KMS-11 (cell line): ENCODE measurements around the gene NRDC.

Experiments
- H2AFZ ChIP-seq: fragments of 200-600 bp; sonication (generic); 2 replicates; pipeline ENCODE4 v1.6.1; 2016; ENCODE audit warnings: antibody characterized with exemption, mixed run types, low read depth
- H3K27ac ChIP-seq: fragments of 200-600 bp; sonication (generic); 2 replicates; pipeline ENCODE4 v1.6.1; 2016; ENCODE audit warnings: mild to moderate bottlenecking, mixed run types
- H3K27me3 ChIP-seq: fragments of 200-600 bp; sonication (generic); 2 replicates; pipeline ENCODE4 v1.6.1; 2017; ENCODE audit warnings: mild to moderate bottlenecking, low read depth, mixed run types, moderate library complexity; ENCODE audit not compliant: insufficient read depth
- H3K36me3 ChIP-seq: fragments of 200-600 bp; sonication (generic); 2 replicates; pipeline ENCODE4 v1.6.1; 2017; ENCODE audit warnings: mild to moderate bottlenecking, mixed run types; ENCODE audit not compliant: insufficient read depth
- H3K4me1 ChIP-seq: fragments of 200-600 bp; sonication (generic); 2 replicates; pipeline ENCODE4 v1.6.1; 2016; ENCODE audit warnings: mild to moderate bottlenecking, low read depth, mixed run types; ENCODE audit not compliant: poor library complexity, severe bottlenecking
- H3K4me2 ChIP-seq: fragments of 200-600 bp; sonication (generic); 2 replicates; pipeline ENCODE4 v1.7.0; 2016; ENCODE audit warnings: mild to moderate bottlenecking, mixed run types
- H3K4me3 ChIP-seq: fragments of 200-600 bp; sonication (generic); IDR thresholded peaks from 2 replicates; pipeline ENCODE4 v1.6.1; 2017; ENCODE audit warnings: low read depth, low read length, mixed read lengths; ENCODE audit not compliant: insufficient read depth
- H3K79me2 ChIP-seq: fragments of 200-600 bp; sonication (generic); 2 replicates; pipeline ENCODE4 v1.6.1; 2016; ENCODE audit warnings: low read depth, mixed run types; ENCODE audit not compliant: insufficient read depth
- H3K9ac ChIP-seq: fragments of 200-600 bp; sonication (generic); 2 replicates; pipeline ENCODE4 v1.6.1; 2016; ENCODE audit warnings: mild to moderate bottlenecking, mixed run types
- H4K20me1 ChIP-seq: fragments of 200-600 bp; sonication (generic); 2 replicates; pipeline ENCODE4 v1.6.1; 2016; ENCODE audit warnings: mild to moderate bottlenecking, mixed run types; ENCODE audit not compliant: insufficient read depth
- CTCF ChIP-seq: fragments of 200-600 bp; sonication (generic); conservative IDR thresholded peaks from 2 replicates; pipeline ENCODE4 v1.6.1; 2017; ENCODE audit warnings: low read depth, mild to moderate bottlenecking, antibody characterized with exemption, low read length, moderate library complexity, mixed read lengths

The NRDC gene

GRCh38 chr1:51915951-51916350, 37.4 kb upstream of the NRDC start:
- no peak for TF ChIP-seq CTCF
- H3K4me2 ChIP-seq: no peak overlapping the region
- H3K27ac ChIP-seq: no peak overlapping the region
- H3K27me3 ChIP-seq: no peaks in the 10 kb centered on the region
- H3K4me3 ChIP-seq: no peak overlapping the region
- no peaks in the 10 kb centered on the region for H3K79me2 ChIP-seq
- no peaks in the 10 kb centered on the region for H4K20me1 ChIP-seq
- no peaks in the 10 kb centered on the region for H3K4me1 ChIP-seq
- H2AFZ ChIP-seq: no peak overlapping the region
- H3K36me3 ChIP-seq: no peaks in the 10 kb centered on the region
- H3K9ac ChIP-seq: no peak overlapping the region

- Histone ChIP-seq H3K36me3 (no peaks in the 10 kb centered on the region), H3K27me3 (no peaks in the 10 kb centered on the region), H3K9ac (no peak overlapping the region), H3K79me2 (no peaks in the 10 kb centered on the region), H2AFZ (no peak overlapping the region), H3K4me2 (no peak overlapping the region), H3K4me1 (no peaks in the 10 kb centered on the region), H4K20me1 (no peaks in the 10 kb centered on the region), H3K4me3 (no peak overlapping the region), H3K27ac (no peak overlapping the region)
- TF ChIP-seq CTCF: no peak
These were observed 34.4 kb upstream of the NRDC start for GRCh38 chr1:51912881-51913280.

- peaks cover 5% of the 10 kb centered on the region for H3K4me1 ChIP-seq
- H2AFZ ChIP-seq: no peak overlapping the region
- no peak overlapping the region for H3K27ac ChIP-seq
These were observed 31.9 kb upstream of the NRDC start for GRCh38 chr1:51910221-51911000.

GRCh38 chr1:51908499-51908898, 30.0 kb upstream of the NRDC start:
- H3K9ac ChIP-seq: no peak overlapping the region
- TF ChIP-seq CTCF: no peak

More at GRCh38 chr1:51910221-51911000, 31.9 kb upstream of the NRDC start:
- Histone ChIP-seq H4K20me1 (no peaks in the 10 kb centered on the region), H3K27me3 (no peaks in the 10 kb centered on the region), H3K4me2 (no peak overlapping the region), H3K79me2 (no peaks in the 10 kb centered on the region), H3K36me3 (no peaks in the 10 kb centered on the region), H3K9ac (no peak overlapping the region), H3K4me3 (no peak overlapping the region)
- no peak for TF ChIP-seq CTCF

More at GRCh38 chr1:51908499-51908898, 30.0 kb upstream of the NRDC start:
- Histone ChIP-seq H3K4me1 (peaks cover 5% of the 10 kb centered on the region), H3K4me2 (no peak overlapping the region), H3K27ac (no peak overlapping the region), H4K20me1 (no peaks in the 10 kb centered on the region), H3K4me3 (no peak overlapping the region), H3K27me3 (no peaks in the 10 kb centered on the region), H2AFZ (no peak overlapping the region), H3K36me3 (no peaks in the 10 kb centered on the region), H3K79me2 (no peaks in the 10 kb centered on the region)
